Upper lobe of left lung (tissue), 4 donors: ENCODE measurements around the gene GAN.

Experiments used
- POLR2A ChIP-seq, 4 donors: fragments of 450-650 bp; IDR thresholded peaks; one replicate each; pipeline ENCODE4 v1.5.1; 2016 to 2017; ENCODE audit warnings: antibody characterized with exemption in 4 of 4, mild to moderate bottlenecking in 2 of 4
- POLR2AphosphoS5 ChIP-seq, 2 donors: sonication (generic); formaldehyde crosslinking; IDR thresholded peaks; one replicate each; pipeline ENCODE4 v1.5.1; 2017; ENCODE audit warnings: antibody characterized with exemption in 2 of 2
- TF ChIP-seq, protein P1 (sequence below), 6 experiments: fragments of 450-650 bp in 4 of 6; fragments of 200-600 bp in 2 of 6; sonication (generic) in 2 of 6; IDR thresholded peaks; one replicate each; pipeline ENCODE4 v1.5.1; 2016 to 2019; ENCODE audit warnings: antibody characterized with exemption in 6 of 6

DNA sequence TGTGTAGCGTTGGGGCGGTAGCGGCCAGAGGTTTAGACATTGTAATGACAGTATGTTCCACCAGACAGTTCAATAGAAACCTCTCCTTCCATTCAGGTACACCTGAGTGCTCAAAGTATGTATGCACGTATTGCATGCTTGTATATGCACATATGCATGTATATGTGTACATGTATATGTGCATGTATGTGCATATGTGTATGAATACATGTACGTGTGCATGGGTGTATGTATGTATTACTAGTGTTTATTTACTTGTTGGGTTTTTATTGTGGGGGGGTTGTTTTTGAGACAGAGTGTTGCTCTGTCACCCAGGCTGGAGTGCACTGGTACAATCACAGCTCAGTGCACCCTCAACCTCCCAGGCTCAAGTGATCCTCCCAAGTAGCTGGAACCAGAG, 46.3 kb upstream of the GAN start:
- TF ChIP-seq, protein P1, sequence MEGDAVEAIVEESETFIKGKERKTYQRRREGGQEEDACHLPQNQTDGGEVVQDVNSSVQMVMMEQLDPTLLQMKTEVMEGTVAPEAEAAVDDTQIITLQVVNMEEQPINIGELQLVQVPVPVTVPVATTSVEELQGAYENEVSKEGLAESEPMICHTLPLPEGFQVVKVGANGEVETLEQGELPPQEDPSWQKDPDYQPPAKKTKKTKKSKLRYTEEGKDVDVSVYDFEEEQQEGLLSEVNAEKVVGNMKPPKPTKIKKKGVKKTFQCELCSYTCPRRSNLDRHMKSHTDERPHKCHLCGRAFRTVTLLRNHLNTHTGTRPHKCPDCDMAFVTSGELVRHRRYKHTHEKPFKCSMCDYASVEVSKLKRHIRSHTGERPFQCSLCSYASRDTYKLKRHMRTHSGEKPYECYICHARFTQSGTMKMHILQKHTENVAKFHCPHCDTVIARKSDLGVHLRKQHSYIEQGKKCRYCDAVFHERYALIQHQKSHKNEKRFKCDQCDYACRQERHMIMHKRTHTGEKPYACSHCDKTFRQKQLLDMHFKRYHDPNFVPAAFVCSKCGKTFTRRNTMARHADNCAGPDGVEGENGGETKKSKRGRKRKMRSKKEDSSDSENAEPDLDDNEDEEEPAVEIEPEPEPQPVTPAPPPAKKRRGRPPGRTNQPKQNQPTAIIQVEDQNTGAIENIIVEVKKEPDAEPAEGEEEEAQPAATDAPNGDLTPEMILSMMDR (IDR thresholded peaks at IDR 0.05), result no peak
- TF ChIP-seq POLR2AphosphoS5 (IDR thresholded peaks at IDR 0.05) (no peak), POLR2A (IDR thresholded peaks at IDR 0.05) (no peak)
